Sigmoid colon (tissue), 7 donors: Measurements from ENCODE around the gene METAP1D. TPM values are rescaled to one million over a fixed set of nuclear protein-coding genes. Genes with fewer than 3 reads are reported as not detected.

ENCODE experiments used
- DNase-seq: peaks from one replicate; pipeline ENCODE4 v3.0.0-alpha.2; 2019
- H3K27ac ChIP-seq, 4 donors: fragments of 200-600 bp; sonication (generic); one replicate each; pipeline ENCODE4 v1.5.1; 2016 to 2019; ENCODE audit warnings: mild to moderate bottlenecking in 1 of 4
- H3K27me3 ChIP-seq, 3 donors: fragments of 200-600 bp; sonication (generic); one replicate each; pipeline ENCODE4 v1.5.1; 2019; ENCODE audit warnings: mild to moderate bottlenecking in 1 of 3
- H3K36me3 ChIP-seq, 4 donors: fragments of 200-600 bp; sonication (generic); one replicate each; pipeline ENCODE4 v1.5.1; 2016 to 2019
- H3K4me1 ChIP-seq, 4 donors: fragments of 200-600 bp; sonication (generic); one replicate each; pipeline ENCODE4 v1.5.1; 2017 to 2019
- H3K4me3 ChIP-seq, 4 donors: fragments of 200-600 bp; sonication (generic); one replicate each; pipeline ENCODE4 v1.5.1; 2017 to 2019; ENCODE audit warnings: mild to moderate bottlenecking in 2 of 4, moderate library complexity in 1 of 4
- H3K9me3 ChIP-seq, 4 donors: fragments of 200-600 bp in 3 of 4; sonication (generic) in 3 of 4; one replicate each; pipeline versions ENCODE4 v1.5.1 to v1.6.1; 2013 to 2019
- CTCF ChIP-seq, 4 experiments: fragments of 450-650 bp in 3 of 4; fragments of 200-600 bp in 1 of 4; IDR thresholded peaks; one replicate each; pipeline ENCODE4 v1.5.1; 2016 to 2019; ENCODE audit warnings: antibody characterized with exemption in 4 of 4, mild to moderate bottlenecking in 3 of 4, moderate library complexity in 2 of 4
- EP300 ChIP-seq, 4 donors: sonication (generic); formaldehyde crosslinking; IDR thresholded peaks; one replicate each; pipeline ENCODE4 v1.6.1; 2017; ENCODE audit warnings: antibody characterized with exemption in 4 of 4
- POLR2A ChIP-seq, 2 donors: fragments of 450-650 bp; IDR thresholded peaks; one replicate each; pipeline ENCODE4 v1.6.1; 2016; ENCODE audit warnings: antibody characterized with exemption in 2 of 2, mild to moderate bottlenecking in 2 of 2, moderate library complexity in 2 of 2
- POLR2AphosphoS5 ChIP-seq, 4 donors: sonication (generic); formaldehyde crosslinking; IDR thresholded peaks; one replicate each; pipeline ENCODE4 v1.6.1; 2017; ENCODE audit warnings: antibody characterized with exemption in 4 of 4
- whole genome bisulfite sequencing, 2 donors: extraction: QIAGEN DNeasy Blood & Tissue Kit; methylation state at CpG; one replicate each; pipeline ENCODE4 v1.1.7; 2013; 5-methylcytosine and 5-hydroxymethylcytosine counted together
- intact Hi-C: fragments of 100-400 bp; cut with DNase I; formaldehyde crosslinking; loops from one replicate; pipeline ENCODE4 v1.15.1; 2023
- polyA plus RNA-seq, 3 donors: library from polyadenylated mRNA; stranded (reverse); fragments of 200-250 nt; gene quantifications; one replicate each; pipeline ENCODE4 v1.2.3, GENCODE V29; 2013
- total RNA-seq, 4 donors: library from RNA; depleted of rRNA; stranded (reverse); fragments of >200 nt; gene quantifications; one replicate each; pipeline ENCODE4 v1.1.0, GENCODE V29; 2016
- donor health status: healthy with polysubstance abuse.
- donor health status: Bipolar disorder and iron deficiency.
- donor health status: healthy.

Gene METAP1D
- total and polyA plus RNA-seq, 7 donors = 0.60 to 14.4 (median 7.8) TPM

- Histone ChIP-seq H3K4me1 (peaks cover 0 to 11% (median 7%) of the 10 kb centered on the region in 4 donors), H3K27ac (no peak overlapping the region), H3K36me3 (no peaks in the 10 kb centered on the region), H3K4me3 (no peak overlapping the region), H3K27me3 (peaks cover 37 to 52% (median 44%) of the 10 kb centered on the region in 3 donors), H3K9me3 (no peaks in the 10 kb centered on the region)
- DNase-seq = no peak
- intact Hi-C loops = no loop called here
- 88 to 93% methylated on average over 5 of the region's 5 CpGs for WGBS, 2 donors
- TF ChIP-seq POLR2A (IDR thresholded peaks at IDR 0.05) (no peak), CTCF (IDR thresholded peaks at IDR 0.05) (no peak), POLR2AphosphoS5 (IDR thresholded peaks at IDR 0.05) (no peak), EP300 (IDR thresholded peaks at IDR 0.05) (no peak)
Measured at GRCh38 chr2:172079416-172079815, 79.7 kb downstream of the METAP1D start.

GRCh38 chr2:172079838-172080640, 80.3 kb downstream of the METAP1D start:
- Histone ChIP-seq H3K9me3 (no peaks in the 10 kb centered on the region), H3K36me3 (no peaks in the 10 kb centered on the region), H3K27ac (no peak overlapping the region), H3K4me1 (peaks cover 0 to 18% (median 13%) of the 10 kb centered on the region in 4 donors), H3K4me3 (no peak overlapping the region), H3K27me3 (peaks cover 43 to 58% (median 51%) of the 10 kb centered on the region in 3 donors)
- TF ChIP-seq CTCF (IDR thresholded peaks at IDR 0.05) = no peak
- TF ChIP-seq EP300 (IDR thresholded peaks at IDR 0.05) = no peak
- no peak for TF ChIP-seq POLR2AphosphoS5 (IDR thresholded peaks at IDR 0.05)
- no peak for TF ChIP-seq POLR2A (IDR thresholded peaks at IDR 0.05)
- WGBS, 2 donors = 28 to 64% methylated on average over 38 of the region's 38 CpGs
- intact Hi-C loops = loop anchor here (10.0 kb wide), 1 partner anchor 185 kb away; the partner anchor contains the start of gene SLC25A12
- DNase-seq = no peak

- Histone ChIP-seq H3K27ac (no peak overlapping the region), H3K27me3 (peaks cover 48 to 65% (median 57%) of the 10 kb centered on the region in 3 donors), H3K4me3 (no peak overlapping the region), H3K36me3 (no peaks in the 10 kb centered on the region), H3K9me3 (no peaks in the 10 kb centered on the region), H3K4me1 (peaks cover 0 to 25% (median 20%) of the 10 kb centered on the region in 4 donors)
- intact Hi-C loops = loop anchor here (10.0 kb wide), 1 partner anchor 186 kb away; the partner anchor contains the start of gene SLC25A12
- no peak for DNase-seq
- WGBS, 2 donors = 15 to 28% methylated on average over 25 of the region's 25 CpGs
- TF ChIP-seq POLR2A (IDR thresholded peaks at IDR 0.05) (no peak), EP300 (IDR thresholded peaks at IDR 0.05) (no peak), CTCF (IDR thresholded peaks at IDR 0.05) (no peak), POLR2AphosphoS5 (IDR thresholded peaks at IDR 0.05) (no peak)
Measured at GRCh38 chr2:172080641-172081220, 81.0 kb downstream of the METAP1D start.

- TF ChIP-seq POLR2A (IDR thresholded peaks at IDR 0.05) (no peak), CTCF (IDR thresholded peaks at IDR 0.05) (no peak), EP300 (IDR thresholded peaks at IDR 0.05) (no peak), POLR2AphosphoS5 (IDR thresholded peaks at IDR 0.05) (no peak)
- no peaks in the 10 kb centered on the region for H3K36me3 ChIP-seq
- intact Hi-C loops = loop anchor here (10.0 kb wide), 1 partner anchor 187 kb away; the partner anchor contains the start of gene SLC25A12
Measured at GRCh38 chr2:172081221-172082022, 81.7 kb downstream of the METAP1D start.

More at GRCh38 chr2:172081221-172082022, 81.7 kb downstream of the METAP1D start:
- Histone ChIP-seq H3K4me1 (peaks cover 0 to 32% (median 27%) of the 10 kb centered on the region in 4 donors), H3K27me3 (peaks cover 54 to 72% (median 64%) of the 10 kb centered on the region in 3 donors), H3K9me3 (no peaks in the 10 kb centered on the region), H3K27ac (no peak overlapping the region), H3K4me3 (no peak overlapping the region)
- DNase-seq = no peak
- WGBS, 2 donors = 8 to 10% methylated on average over 36 of the region's 36 CpGs
